ENCODE results near the gene PLCD3. TPM values are rescaled to one million over a fixed set of nuclear protein-coding genes. Genes with fewer than 3 reads are reported as not detected.

The PLCD3 gene
- total and polyA plus RNA-seq, 2 of the 13 experiments (the other 11 are each of a cell fraction or from before 2014, with no cell fraction given): 11.3 to 39.1 TPM

DNA sequence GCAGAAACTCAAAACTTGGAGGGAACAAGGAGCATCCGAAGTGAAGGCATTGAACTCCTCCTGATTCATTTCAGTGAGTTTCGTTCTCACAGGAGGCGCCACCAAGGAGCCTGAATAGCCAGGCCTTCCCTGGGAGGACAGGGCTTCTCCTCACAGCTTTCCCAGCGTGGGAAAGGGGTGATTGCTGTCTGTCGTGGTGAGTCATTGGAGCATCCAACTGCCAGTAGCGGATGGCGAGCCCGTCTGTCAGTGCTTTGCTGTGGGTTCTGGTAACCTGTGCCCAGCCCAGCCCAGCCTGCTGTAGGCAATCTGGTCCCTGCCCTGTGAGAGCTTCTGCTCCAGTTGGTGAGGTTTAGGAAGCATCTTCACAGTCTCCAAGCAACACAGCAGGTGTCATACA lies 28.3 kb downstream of the PLCD3 start:
- DNase-seq (ENCODE audit: low spot score) (no peak), ATAC-seq (no peak), FAIRE-seq (no peak)
- WGBS (ENCODE audit: low lambda C conversion rate): 100% methylated on average over 8 of the region's 8 CpGs
- Histone ChIP-seq H3K9me3 (ENCODE audit: low read length) (no peaks in the 10 kb centered on the region), H3K9ac (ENCODE audit: insufficient read depth, low read depth, low read length) (no peak overlapping the region), H4K20me1 (ENCODE audit: insufficient read depth, low read length) (no peaks in the 10 kb centered on the region), H3K36me3 (replicated peaks in 1 of 2; ENCODE audit: control insufficient read depth in 1 of 2, insufficient read depth in 2 of 2, low read length in 2 of 2) (peaks cover 49 to 70% of the 10 kb centered on the region in 2 experiments), H3K27ac (ENCODE audit: extremely low read length, insufficient read depth, low read length) (no peak overlapping the region), H3K27me3 (ENCODE audit: control insufficient read depth in 1 of 2, insufficient read depth in 2 of 2, low read length in 2 of 2) (no peaks in the 10 kb centered on the region), H3K4me3 (replicated peaks in 1 of 3; ENCODE audit: insufficient read depth in 1 of 3, low read depth in 2 of 3, low read length in 3 of 3) (no peak overlapping the region), H3K4me2 (ENCODE audit: low read depth, low read length) (no peak overlapping the region), H3K4me1 (ENCODE audit: insufficient read depth, low read length) (peaks cover 23% of the 10 kb centered on the region), H2AFZ (ENCODE audit: low read length) (no peak overlapping the region), H3K79me2 (ENCODE audit: insufficient read depth, low read length) (no peaks in the 10 kb centered on the region)
- TF ChIP-seq ZNF160 (CRISPR knock-in tag; IDR thresholded peaks at IDR 0.05) (no peak), ZFY (CRISPR knock-in tag; IDR thresholded peaks at IDR 0.05) (no peak), NFE2L2 (IDR thresholded peaks at IDR 0.05; ENCODE audit: low read length) (no peak), ZNF569 (CRISPR knock-in tag; IDR thresholded peaks at IDR 0.05; ENCODE audit: borderline replicate concordance) (no peak), ZNF501 (CRISPR knock-in tag; IDR thresholded peaks at IDR 0.05) (no peak), ZNF224 (CRISPR knock-in tag; IDR thresholded peaks at IDR 0.05) (no peak), NFYB (CRISPR knock-in tag; IDR thresholded peaks at IDR 0.05) (no peak), PHF5A (CRISPR knock-in tag; IDR thresholded peaks at IDR 0.05; ENCODE audit: low read depth, unreplicated experiment) (no peak), ARNT (IDR thresholded peaks at IDR 0.05) (no peak), ZNF7 (CRISPR knock-in tag; IDR thresholded peaks at IDR 0.05) (no peak), KLF12 (CRISPR knock-in tag; IDR thresholded peaks at IDR 0.05; ENCODE audit: borderline replicate concordance) (no peak), CAMTA2 (CRISPR knock-in tag; IDR thresholded peaks at IDR 0.05; ENCODE audit: borderline replicate concordance) (no peak)
- TF ChIP-seq, protein P1, sequence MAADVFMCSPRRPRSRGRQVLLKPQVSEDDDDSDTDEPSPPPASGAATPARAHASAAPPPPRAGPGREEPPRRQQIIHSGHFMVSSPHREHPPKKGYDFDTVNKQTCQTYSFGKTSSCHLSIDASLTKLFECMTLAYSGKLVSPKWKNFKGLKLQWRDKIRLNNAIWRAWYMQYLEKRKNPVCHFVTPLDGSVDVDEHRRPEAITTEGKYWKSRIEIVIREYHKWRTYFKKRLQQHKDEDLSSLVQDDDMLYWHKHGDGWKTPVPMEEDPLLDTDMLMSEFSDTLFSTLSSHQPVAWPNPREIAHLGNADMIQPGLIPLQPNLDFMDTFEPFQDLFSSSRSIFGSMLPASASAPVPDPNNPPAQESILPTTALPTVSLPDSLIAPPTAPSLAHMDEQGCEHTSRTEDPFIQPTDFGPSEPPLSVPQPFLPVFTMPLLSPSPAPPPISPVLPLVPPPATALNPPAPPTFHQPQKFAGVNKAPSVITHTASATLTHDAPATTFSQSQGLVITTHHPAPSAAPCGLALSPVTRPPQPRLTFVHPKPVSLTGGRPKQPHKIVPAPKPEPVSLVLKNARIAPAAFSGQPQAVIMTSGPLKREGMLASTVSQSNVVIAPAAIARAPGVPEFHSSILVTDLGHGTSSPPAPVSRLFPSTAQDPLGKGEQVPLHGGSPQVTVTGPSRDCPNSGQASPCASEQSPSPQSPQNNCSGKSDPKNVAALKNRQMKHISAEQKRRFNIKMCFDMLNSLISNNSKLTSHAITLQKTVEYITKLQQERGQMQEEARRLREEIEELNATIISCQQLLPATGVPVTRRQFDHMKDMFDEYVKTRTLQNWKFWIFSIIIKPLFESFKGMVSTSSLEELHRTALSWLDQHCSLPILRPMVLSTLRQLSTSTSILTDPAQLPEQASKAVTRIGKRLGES (CRISPR knock-in tag; IDR thresholded peaks at IDR 0.05; ENCODE audit: borderline replicate concordance): no peak
- TF ChIP-seq, protein P2, sequence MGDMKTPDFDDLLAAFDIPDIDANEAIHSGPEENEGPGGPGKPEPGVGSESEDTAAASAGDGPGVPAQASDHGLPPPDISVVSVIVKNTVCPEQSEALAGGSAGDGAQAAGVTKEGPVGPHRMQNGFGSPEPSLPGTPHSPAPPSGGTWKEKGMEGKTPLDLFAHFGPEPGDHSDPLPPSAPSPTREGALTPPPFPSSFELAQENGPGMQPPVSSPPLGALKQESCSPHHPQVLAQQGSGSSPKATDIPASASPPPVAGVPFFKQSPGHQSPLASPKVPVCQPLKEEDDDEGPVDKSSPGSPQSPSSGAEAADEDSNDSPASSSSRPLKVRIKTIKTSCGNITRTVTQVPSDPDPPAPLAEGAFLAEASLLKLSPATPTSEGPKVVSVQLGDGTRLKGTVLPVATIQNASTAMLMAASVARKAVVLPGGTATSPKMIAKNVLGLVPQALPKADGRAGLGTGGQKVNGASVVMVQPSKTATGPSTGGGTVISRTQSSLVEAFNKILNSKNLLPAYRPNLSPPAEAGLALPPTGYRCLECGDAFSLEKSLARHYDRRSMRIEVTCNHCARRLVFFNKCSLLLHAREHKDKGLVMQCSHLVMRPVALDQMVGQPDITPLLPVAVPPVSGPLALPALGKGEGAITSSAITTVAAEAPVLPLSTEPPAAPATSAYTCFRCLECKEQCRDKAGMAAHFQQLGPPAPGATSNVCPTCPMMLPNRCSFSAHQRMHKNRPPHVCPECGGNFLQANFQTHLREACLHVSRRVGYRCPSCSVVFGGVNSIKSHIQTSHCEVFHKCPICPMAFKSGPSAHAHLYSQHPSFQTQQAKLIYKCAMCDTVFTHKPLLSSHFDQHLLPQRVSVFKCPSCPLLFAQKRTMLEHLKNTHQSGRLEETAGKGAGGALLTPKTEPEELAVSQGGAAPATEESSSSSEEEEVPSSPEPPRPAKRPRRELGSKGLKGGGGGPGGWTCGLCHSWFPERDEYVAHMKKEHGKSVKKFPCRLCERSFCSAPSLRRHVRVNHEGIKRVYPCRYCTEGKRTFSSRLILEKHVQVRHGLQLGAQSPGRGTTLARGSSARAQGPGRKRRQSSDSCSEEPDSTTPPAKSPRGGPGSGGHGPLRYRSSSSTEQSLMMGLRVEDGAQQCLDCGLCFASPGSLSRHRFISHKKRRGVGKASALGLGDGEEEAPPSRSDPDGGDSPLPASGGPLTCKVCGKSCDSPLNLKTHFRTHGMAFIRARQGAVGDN (CRISPR knock-in tag; IDR thresholded peaks at IDR 0.05): no peak
- in situ Hi-C loops (cut with HindIII; ENCODE audit: extremely low pct_ligation_motif_present, low pct_unique_long_range_greater_than_20kb) (loop anchor here (10.0 kb wide), 1 partner anchor 179 kb away; no protein-coding TSS in a partner anchor), intact Hi-C loops (cut with micrococcal nuclease; ENCODE audit: unreplicated experiment) (no loop called here)
- BruUV-seq (replicated peaks): no TSS peak
- ChIA-PET POLR2A (interaction anchor here (1.6 kb wide), 1 partner anchor 43 kb away, joined by 4 read pairs; the partner anchor contains the start of gene NMT1), CTCF (ENCODE audit: low intra/inter-chr PET ratio, low total read pairs) (no interaction called here)
